ENCODE data around the gene SLC27A3. TPM values are rescaled to one million over a fixed set of nuclear protein-coding genes. Genes with fewer than 3 reads are reported as not detected.

Gene SLC27A3
- total and polyA plus RNA-seq, 10 of the 15 experiments (the other 5 are each of a cell fraction or from before 2014, with no cell fraction given): 2.6 to 18.1 (median 8.3) TPM

DNA sequence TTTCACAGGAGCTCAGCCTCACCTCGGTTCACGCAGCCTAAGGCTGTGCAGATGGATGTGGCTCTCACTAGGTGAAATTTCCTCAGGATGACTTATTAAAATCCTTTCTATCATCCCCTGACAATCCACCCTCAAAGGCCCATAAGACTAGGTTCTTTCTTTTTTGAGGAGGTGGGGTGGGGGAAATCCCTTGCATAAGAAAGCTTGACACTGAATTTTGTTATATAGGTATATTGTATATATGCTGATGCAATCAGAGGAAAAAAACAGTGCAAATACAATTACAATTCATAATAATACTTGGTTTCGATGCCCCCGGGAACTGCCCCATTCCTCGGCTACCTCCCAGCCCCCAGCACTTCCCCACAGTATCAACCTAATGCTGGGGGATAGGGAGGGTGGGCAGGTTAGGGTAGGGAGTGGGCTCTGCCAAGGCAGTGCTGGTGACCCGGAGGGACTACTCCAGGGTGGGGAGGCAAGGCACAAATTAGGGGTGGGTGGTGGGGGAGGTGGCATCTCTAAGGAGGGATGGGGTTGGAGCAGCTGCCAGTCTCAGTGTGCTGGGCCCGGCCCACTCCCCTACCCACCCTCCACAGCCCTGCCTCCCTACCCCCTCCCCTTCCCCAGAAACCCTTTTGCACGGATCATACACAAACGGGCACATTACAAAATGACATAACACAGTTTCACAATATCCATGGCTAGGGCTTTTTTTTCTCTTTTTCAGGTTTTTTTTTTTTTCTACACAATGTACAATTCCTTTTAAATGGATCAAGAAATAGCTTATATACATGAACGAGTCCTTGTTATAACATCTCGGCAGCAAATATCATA is 30.9 kb downstream of the SLC27A3 start (continued):
- TF ChIP-seq, protein P1, sequence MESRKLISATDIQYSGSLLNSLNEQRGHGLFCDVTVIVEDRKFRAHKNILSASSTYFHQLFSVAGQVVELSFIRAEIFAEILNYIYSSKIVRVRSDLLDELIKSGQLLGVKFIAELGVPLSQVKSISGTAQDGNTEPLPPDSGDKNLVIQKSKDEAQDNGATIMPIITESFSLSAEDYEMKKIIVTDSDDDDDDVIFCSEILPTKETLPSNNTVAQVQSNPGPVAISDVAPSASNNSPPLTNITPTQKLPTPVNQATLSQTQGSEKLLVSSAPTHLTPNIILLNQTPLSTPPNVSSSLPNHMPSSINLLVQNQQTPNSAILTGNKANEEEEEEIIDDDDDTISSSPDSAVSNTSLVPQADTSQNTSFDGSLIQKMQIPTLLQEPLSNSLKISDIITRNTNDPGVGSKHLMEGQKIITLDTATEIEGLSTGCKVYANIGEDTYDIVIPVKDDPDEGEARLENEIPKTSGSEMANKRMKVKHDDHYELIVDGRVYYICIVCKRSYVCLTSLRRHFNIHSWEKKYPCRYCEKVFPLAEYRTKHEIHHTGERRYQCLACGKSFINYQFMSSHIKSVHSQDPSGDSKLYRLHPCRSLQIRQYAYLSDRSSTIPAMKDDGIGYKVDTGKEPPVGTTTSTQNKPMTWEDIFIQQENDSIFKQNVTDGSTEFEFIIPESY (IDR thresholded peaks at IDR 0.05): no peak

DNA sequence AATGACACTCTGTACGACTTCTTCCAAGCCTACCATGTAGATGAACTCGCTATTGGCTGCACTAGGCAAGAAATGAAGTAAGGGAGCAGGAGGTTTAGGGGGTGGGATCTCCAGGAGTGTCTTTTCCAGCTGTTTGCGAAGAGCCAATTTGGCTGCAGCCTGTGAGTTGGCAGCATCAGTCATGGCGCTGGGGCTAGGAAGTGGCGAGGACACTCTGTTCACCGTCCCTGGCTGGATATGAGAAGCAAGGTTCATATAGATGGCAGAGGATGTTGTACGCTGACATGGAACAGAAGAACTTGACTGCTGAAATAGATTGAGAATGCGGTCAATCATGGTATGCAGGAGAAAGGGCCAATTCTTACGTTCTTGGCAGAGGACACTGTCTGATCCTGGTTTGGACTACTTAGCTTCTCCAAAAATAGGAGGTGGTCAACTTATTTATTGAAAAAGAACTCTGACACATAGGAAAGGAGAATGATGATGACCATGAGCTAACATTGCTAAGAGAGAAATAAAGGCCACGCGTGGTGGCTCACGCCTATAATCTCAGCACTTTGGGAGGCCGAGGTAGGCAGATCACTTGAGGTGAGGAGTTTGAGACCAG is 41.2 kb downstream of the SLC27A3 start:
- in situ Hi-C loops (cut with MboI): no loop called here
- no peaks in the 10 kb centered on the region for H3K27me3 ChIP-seq (replicated peaks in 1 of 2; ENCODE audit: control insufficient read depth in 2 of 2, insufficient read depth in 2 of 2, low read length in 1 of 2)
- H3K4me3 ChIP-seq: no peak overlapping the region
- no peak overlapping the region for H3K9ac ChIP-seq (ENCODE audit: control insufficient read depth, insufficient read depth, low read length)
- RAD21 ChIA-PET (ENCODE audit: unreplicated experiment): interaction anchor here (0.8 to 1.4 kb wide), 3 partner anchors 51 to 169 kb away, joined by 3 to 4 read pairs (median 3); no protein-coding TSS in a partner anchor
- CTCF ChIA-PET: interaction anchor here (0.6 to 3.2 kb wide), 10 partner anchors 10 to 170 kb away, joined by 3 to 16 read pairs (median 5); partner anchors contain the start of genes DENND4B, JTB and RAB13
- POLR2A ChIA-PET: interaction anchor here (0.7 to 2.1 kb wide), 3 partner anchors 9 to 106 kb away, joined by 3 to 14 read pairs (median 4); partner anchors contain the start of gene GATAD2B
- ATAC-seq (no peak), DNase-seq (ENCODE audit: low read depth, low spot score) (no peak), FAIRE-seq (no peak)
- H3K4me2 ChIP-seq (ENCODE audit: control insufficient read depth, insufficient read depth): no peak overlapping the region
- peaks cover 14 to 38% of the 10 kb centered on the region in 2 experiments for H3K36me3 ChIP-seq (ENCODE audit: control insufficient read depth in 2 of 2, insufficient read depth in 2 of 2, low read length in 1 of 2)
- 94% methylated on average over 13 of the region's 13 CpGs for WGBS (ENCODE audit: insufficient coverage, insufficient replicate concordance, low lambda C conversion rate, missing lambda C conversion rate)
- no peak overlapping the region for H3K27ac ChIP-seq (ENCODE audit: control insufficient read depth, insufficient read depth)
- intact Hi-C loops (cut with micrococcal nuclease; ENCODE audit: unreplicated experiment): no loop called here
- SMC1A ChIA-PET (ENCODE audit: uncharacterized antibody, unreplicated experiment): interaction anchor here (0.6 to 2.4 kb wide), 10 partner anchors 9 to 171 kb away, joined by 3 to 7 read pairs (median 4); no protein-coding TSS in a partner anchor
- H3K4me1 ChIP-seq (ENCODE audit: control insufficient read depth, insufficient read depth, low read length): no peaks in the 10 kb centered on the region; the same call in 1 of the 2 replicates
- H3K9me3 ChIP-seq (replicated peaks; ENCODE audit: control insufficient read depth, insufficient read depth, low read length): no peaks in the 10 kb centered on the region
- no peaks in the 10 kb centered on the region for H4K20me1 ChIP-seq (ENCODE audit: control insufficient read depth, insufficient read depth)
- no peak overlapping the region for H2AFZ ChIP-seq (ENCODE audit: control insufficient read depth, low read depth, low read length)
- no TSS peak for BruUV-seq (replicated peaks)
- H3K79me2 ChIP-seq (ENCODE audit: control insufficient read depth, insufficient read depth, low read length): peaks cover 3% of the 10 kb centered on the region; the same call in 1 of the 2 replicates
- TF ChIP-seq RCOR1 (conservative IDR thresholded peaks at IDR 0.05; ENCODE audit: low read depth, low read length): no peak
- TF ChIP-seq ATF7 (IDR thresholded peaks at IDR 0.05; ENCODE audit: low read depth): no peak
- no peak for TF ChIP-seq YBX1 (IDR thresholded peaks at IDR 0.05)
- TF ChIP-seq TAF1 (IDR thresholded peaks at IDR 0.05; ENCODE audit: borderline replicate concordance, low read depth, low read length): no peak
- TF ChIP-seq MXI1 (IDR thresholded peaks at IDR 0.05; ENCODE audit: low read depth, low read length): no peak
- TF ChIP-seq, protein P2, sequence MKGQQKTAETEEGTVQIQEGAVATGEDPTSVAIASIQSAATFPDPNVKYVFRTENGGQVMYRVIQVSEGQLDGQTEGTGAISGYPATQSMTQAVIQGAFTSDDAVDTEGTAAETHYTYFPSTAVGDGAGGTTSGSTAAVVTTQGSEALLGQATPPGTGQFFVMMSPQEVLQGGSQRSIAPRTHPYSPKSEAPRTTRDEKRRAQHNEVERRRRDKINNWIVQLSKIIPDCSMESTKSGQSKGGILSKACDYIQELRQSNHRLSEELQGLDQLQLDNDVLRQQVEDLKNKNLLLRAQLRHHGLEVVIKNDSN (IDR thresholded peaks at IDR 0.05; ENCODE audit: borderline replicate concordance, extremely low read length, insufficient read depth, low read depth, low read length): no peak
- TF ChIP-seq IRF4 (IDR thresholded peaks at IDR 0.05; ENCODE audit: low read depth, low read length): no peak
- TF ChIP-seq HDAC2 (IDR thresholded peaks at IDR 0.05): no peak
- no peak for TF ChIP-seq JUND (IDR thresholded peaks at IDR 0.05; ENCODE audit: low read depth, low read length)
- no peak for TF ChIP-seq NRF1 (conservative IDR thresholded peaks at IDR 0.05; ENCODE audit: low read depth, low read length)
- TF ChIP-seq, protein P3, sequence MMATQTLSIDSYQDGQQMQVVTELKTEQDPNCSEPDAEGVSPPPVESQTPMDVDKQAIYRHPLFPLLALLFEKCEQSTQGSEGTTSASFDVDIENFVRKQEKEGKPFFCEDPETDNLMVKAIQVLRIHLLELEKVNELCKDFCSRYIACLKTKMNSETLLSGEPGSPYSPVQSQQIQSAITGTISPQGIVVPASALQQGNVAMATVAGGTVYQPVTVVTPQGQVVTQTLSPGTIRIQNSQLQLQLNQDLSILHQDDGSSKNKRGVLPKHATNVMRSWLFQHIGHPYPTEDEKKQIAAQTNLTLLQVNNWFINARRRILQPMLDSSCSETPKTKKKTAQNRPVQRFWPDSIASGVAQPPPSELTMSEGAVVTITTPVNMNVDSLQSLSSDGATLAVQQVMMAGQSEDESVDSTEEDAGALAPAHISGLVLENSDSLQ (IDR thresholded peaks at IDR 0.05): no peak
- TF ChIP-seq GABPA (IDR thresholded peaks at IDR 0.05; ENCODE audit: low read depth): no peak
- no peak for TF ChIP-seq EP300 (IDR thresholded peaks at IDR 0.05; ENCODE audit: borderline replicate concordance in 1 of 2, control insufficient read depth in 1 of 2, low read depth in 2 of 2, low read length in 2 of 2)

All from GM12878 (cell line).